Measurements from ENCODE around the gene LYZL4.

Gene LYZL4

DNA sequence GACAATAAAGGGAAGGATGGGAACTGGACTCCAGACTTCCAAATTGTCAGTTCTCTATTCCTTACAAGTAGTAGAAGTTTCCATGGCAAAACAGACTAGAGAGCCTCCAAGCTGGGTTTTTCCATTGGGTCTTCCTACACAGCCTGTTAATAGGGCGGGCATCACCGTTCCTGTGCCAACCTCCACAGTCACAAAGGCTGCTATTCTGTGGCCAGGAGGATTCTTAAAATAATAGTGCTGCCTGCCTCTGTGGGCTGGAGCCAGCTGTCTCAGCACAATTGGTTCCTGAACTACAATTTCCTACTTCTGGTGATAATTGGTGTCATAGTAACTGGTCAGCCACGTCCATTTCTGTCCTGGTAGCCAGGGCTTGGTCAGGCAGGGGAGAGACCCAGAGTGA is 38.6 kb downstream of the LYZL4 start:
- no peak for DNase-seq (ENCODE audit: low read depth)

DNA sequence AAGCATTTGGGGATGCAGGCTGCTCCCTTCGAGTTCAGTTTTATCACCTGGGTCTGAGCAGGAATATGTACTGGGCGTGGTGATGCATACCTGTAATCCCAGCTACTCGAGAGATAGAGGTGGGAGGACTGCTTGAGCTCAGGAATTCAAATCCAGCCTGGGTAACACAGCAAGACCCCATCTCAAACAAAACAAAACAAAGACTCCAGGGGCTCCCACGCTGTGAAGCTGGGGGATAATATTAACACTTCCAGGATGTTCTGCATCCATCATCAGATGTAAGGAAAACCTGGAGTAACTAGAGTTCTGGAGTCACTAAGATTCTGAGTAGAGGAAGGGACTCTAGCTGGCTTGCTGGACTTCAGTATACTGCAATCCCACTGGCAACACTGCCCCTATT is 40.6 kb downstream of the LYZL4 start:
- no peak for DNase-seq (ENCODE audit: low read depth)

DNA sequence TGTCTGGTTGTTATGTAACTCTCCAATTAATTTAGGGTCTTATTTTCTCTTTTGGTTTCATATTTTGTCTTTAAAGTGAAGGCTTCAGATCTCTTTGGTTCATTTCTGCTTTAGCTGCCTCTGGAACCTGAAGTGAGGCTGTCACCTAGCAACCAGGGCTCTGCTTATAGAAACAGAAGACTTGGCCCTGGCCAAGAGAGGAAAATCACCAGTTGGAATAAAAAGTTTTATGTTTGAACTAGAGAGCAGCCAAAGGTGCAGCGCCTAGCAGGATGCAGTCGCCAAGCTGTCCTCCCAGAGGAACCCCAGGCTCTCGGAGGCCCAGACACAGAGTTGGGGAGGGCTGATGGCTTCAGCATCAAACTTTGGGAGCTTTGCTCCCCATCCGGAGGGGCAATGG is 41.1 kb downstream of the LYZL4 start:
- DNase-seq (ENCODE audit: low read depth), result peak; percentile 9

DNA sequence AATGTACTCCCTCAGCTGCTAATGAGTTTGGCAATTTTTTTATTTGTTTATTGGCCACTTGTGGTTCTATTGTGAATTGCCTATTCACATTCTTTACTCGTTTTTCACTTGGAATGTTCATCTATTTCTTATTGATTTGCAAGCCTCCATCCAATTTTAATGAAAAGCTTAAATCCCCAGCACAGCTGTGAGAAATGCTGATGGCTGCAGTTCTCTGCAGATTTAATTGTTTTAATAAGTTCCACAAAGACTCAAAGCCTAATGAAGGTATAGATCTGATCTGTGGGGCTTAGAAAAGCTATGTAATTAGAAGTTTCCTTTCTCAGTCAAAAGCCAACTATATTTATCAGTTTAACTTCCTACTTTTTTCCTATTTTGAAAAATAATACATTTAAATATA is 41.5 kb downstream of the LYZL4 start:
- no peak for DNase-seq (ENCODE audit: low read depth)

DNA sequence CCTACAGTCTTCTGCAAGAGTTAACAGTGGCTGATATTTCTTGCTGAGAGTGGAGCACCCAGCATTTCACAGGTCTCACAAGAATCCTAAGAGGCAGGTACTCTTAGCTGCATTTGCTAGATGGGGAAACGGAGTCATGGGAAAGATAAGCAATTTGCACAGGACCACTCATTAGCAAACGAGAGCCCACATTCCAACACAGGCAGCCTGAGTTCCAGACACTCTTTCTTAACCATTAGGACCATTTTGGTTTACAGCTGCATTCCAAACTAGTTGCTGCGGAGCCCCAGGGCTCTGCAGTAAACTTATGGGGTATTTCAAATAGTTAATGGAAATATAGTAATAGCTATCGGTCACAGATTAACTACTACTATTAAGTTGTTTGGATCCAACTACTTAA is 42.5 kb downstream of the LYZL4 start:
- DNase-seq (ENCODE audit: low read depth), result no peak

DNA sequence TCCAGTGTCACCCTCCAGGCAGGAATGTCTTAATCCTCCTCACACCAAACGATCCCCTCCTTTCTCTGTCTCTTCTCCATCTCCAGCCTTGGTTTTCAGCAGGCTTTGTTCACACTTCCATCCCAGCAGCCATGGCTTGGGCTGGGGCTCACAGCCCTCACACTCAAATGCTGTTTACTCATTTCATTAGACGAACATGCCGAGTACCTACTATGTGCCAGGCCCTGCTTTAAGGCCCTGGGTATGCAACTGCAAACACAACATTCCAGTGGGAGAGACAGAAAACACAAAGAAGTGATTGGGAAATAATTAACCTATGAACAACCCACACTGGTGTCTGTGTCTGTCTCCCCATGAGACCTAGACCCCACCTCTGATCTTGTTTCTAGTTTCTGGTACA is 43.9 kb downstream of the LYZL4 start:
- no peak for DNase-seq (ENCODE audit: low read depth)

DNA sequence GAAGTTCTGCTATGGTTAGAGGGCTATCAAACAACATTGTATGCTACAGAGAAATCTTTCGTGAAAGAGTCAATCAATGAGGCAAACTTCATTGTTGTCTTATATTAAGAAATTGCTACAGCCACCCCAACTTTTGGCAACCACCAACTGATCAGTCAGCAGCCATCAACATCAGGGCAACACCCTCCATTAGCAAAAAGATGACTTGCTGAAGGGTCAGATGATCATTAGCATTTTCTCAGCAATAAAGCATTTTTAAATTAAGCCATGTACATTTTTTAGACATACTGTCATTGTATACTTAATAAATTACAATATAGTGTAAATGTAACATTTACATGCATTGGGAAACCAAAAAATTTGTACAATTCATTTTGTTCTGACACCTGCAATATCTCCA is 53.1 kb downstream of the LYZL4 start:
- DNase-seq (ENCODE audit: low read depth), result no peak

DNA sequence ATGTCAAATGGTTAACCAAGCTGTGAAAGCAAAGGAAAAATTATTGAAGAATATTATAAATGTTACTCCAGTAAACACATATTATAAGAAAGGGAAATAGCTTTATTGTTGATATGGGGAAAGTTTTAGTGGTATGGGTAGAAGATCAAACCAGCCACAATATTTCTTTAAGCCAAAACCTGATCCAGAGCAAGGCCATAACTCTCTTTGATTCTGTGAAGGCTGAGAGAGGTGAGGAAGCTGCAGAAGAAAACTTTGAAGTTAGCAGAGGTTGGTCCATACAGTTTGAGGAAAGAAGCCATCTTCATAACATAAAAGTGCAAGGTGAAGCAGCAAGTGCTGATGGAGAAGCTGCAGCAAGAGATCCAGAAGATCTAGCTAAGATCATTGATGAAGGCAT is 54.8 kb downstream of the LYZL4 start:
- no peak for DNase-seq (ENCODE audit: low read depth)

DNA sequence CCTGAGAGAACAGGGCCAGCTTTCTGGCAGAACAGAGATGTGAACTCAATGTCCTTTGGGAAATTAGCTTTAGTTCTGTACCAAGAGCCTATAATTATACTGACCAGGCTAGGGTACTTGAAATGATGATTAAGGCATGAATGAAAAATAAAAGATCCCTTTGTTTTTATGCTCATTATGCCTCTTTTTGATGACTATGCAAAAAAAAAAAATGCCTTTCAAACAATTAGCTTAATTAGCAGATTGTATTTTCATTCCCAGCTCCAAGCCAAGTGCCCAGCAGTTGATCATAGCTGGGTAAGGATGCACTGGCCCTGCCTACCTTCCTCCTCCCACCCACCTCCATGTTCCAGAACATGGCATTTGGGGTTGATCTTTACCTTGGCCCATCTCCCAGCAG is 56.8 kb downstream of the LYZL4 start:
- DNase-seq (ENCODE audit: low read depth), result no peak

DNA sequence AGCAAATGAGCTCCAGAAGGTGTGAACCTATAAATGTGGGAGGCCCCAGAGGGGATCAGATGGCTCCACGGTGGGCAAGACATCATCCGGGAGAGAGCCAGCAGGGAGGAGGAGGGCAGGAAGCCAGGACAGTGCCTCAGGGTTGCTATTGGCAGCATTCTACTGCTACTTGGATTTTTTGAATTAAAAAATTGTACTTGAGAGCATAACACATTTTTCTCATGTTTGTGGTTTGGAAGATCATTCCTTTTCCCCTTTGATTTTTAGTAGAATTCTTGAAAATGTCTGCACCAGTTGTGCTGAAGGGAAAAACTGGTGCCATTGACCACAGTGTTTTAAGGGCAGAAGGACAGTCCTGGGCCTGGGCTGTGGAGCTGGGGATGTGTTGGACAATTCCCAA is 59.2 kb downstream of the LYZL4 start:
- peak; percentile 42 for DNase-seq (ENCODE audit: low read depth)

DNA sequence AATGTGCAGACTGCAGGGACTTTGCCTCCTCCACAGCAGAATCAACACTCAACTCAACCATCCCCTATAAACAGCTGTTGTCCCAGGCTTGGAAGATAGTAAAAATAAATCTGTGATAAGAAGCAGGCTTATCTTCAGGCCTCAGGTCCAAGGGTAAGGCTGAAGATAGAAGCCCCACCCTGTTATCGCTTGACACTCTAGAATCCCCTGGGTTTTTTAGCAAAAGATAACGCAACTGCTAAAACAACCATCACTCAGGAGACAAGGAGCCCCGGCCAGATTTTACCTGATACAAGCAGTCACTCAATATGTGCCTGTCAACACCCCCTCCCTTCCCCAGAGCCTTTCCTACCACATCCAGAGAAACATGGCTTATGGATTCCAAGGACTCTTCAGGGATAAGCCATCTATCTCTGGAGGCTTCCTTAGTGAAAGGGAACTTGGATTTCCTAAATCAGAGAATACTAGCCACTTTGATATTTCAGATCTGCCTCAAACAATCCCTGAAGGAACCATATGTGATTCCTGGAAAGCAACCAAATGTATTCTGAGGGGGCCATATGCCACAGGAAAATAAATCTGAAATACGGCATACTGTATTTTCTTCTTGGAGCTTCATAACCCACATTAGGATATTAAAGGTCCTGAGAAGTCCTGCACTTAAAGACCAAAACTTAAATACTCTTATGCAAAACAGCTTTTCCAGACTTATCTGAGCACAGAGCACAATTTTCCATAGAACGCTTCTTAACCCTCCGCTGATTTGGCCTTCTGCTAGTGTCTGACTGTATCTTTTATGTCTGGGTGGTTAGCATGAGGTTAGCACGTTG is 60.4 kb downstream of the LYZL4 start:
- DNase-seq (ENCODE audit: low read depth), result no peak

DNA sequence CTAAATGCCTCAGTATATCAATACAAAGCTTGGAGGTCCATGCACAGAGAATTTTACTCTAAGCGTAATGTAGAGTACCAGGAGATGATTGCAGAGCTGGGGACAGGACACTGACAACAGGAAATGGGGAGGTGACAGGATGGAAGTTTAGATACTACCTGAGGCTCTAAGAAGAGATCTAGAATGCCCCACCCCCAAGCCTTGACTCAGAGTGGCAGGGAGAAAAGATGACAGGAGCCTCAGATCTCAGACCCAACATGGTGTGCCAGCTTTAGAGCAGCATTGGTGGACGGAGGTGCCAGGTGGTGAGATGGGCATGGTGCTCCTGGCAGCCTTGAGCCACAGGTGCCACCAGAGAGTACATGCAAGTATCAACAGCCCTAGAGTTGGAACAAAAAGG is 62.5 kb downstream of the LYZL4 start:
- DNase-seq (ENCODE audit: low read depth), result no peak

Measured in iris pigment epithelial cell (primary cell).